ENCODE measurements around the gene FBLN2. TPM values are rescaled to one million over a fixed set of nuclear protein-coding genes. Genes with fewer than 3 reads are reported as not detected.

Gene FBLN2
- total and polyA plus RNA-seq, 2 of the 13 experiments (the other 11 are each of a cell fraction or from before 2014, with no cell fraction given) = not detected

DNA sequence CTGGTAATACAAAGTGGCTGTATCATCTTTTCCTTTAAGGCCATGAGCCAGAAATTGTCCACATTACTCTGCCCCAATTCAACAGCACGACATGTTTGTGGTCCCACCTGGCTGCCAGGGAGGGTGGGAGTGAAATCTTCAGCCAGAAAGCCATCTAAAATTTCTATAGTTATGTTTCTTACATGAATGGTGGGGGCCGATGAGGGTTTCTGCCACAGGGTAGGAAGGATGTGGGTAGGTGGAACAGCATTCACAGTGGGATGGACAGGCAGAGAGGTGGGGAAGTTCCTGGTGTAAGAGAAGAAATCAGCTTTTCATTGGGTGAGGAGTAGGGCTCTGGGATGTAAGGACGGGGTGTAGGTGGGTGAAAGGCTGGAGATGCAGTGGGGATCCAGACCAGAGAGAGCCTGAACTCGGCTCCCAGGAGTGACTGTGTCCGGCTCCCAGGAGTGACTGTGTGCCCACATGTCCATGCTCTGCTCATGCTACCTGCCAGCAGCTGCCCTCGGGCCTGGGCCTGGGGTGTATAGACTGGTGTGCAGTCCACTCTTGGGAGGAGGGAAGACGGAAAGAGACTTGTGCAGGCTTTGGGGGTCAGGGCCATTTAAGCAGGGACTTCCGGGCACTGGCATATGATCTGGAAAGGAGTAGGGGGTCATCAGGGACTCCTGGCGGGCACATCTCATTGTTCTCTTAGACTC, 3.8 kb upstream of the FBLN2 start:
- in situ Hi-C loops (cut with HindIII; ENCODE audit: extremely low pct_ligation_motif_present, low pct_unique_long_range_greater_than_20kb) = no loop called here
- no TSS peak for BruUV-seq (replicated peaks)
- Histone ChIP-seq H4K20me1 (ENCODE audit: insufficient read depth, low read length) (no peaks in the 10 kb centered on the region), H3K79me2 (ENCODE audit: insufficient read depth, low read length) (no peaks in the 10 kb centered on the region), H3K9me3 (ENCODE audit: low read length) (no peaks in the 10 kb centered on the region), H3K27me3 (ENCODE audit: control insufficient read depth in 1 of 2, insufficient read depth in 2 of 2, low read length in 2 of 2) (peaks cover 15 to 74% of the 10 kb centered on the region in 2 experiments), H3K36me3 (replicated peaks in 1 of 2; ENCODE audit: control insufficient read depth in 1 of 2, insufficient read depth in 2 of 2, low read length in 2 of 2) (no peaks in the 10 kb centered on the region), H2AFZ (ENCODE audit: low read length) (no peak overlapping the region), H3K4me1 (ENCODE audit: insufficient read depth, low read length) (no peaks in the 10 kb centered on the region), H3K27ac (ENCODE audit: extremely low read length, insufficient read depth, low read length) (no peak overlapping the region), H3K4me3 (replicated peaks in 1 of 3; ENCODE audit: insufficient read depth in 1 of 3, low read depth in 2 of 3, low read length in 3 of 3) (no peak overlapping the region), H3K9ac (ENCODE audit: insufficient read depth, low read depth, low read length) (no peak overlapping the region), H3K4me2 (ENCODE audit: low read depth, low read length) (no peak overlapping the region)
- intact Hi-C loops (cut with micrococcal nuclease; ENCODE audit: unreplicated experiment) = no loop called here
- DNase-seq (ENCODE audit: low spot score) = no peak
- CTCF ChIA-PET (ENCODE audit: low intra/inter-chr PET ratio, low total read pairs) = no interaction called here
- WGBS (ENCODE audit: low lambda C conversion rate) = 6% methylated on average over 9 of the region's 9 CpGs
- ATAC-seq = no peak
- no peak for FAIRE-seq
- POLR2A ChIA-PET = no interaction called here
- TF ChIP-seq ZSCAN29 (CRISPR knock-in tag; conservative IDR thresholded peaks at IDR 0.05) (no peak), ZMYM2 (CRISPR knock-in tag; IDR thresholded peaks at IDR 0.05) (no peak), SIN3B (IDR thresholded peaks at IDR 0.05; ENCODE audit: low read length) (no peak), ZNF607 (CRISPR knock-in tag; IDR thresholded peaks at IDR 0.05; ENCODE audit: borderline replicate concordance) (no peak), ZNF549 (CRISPR knock-in tag; IDR thresholded peaks at IDR 0.05) (no peak), FOXP1 (IDR thresholded peaks at IDR 0.05) (no peak), FOXP1 (CRISPR knock-in tag; IDR thresholded peaks at IDR 0.05) (no peak), ZNF20 (CRISPR knock-in tag; IDR thresholded peaks at IDR 0.05) (no peak), ZNF24 (IDR thresholded peaks at IDR 0.05) (no peak), TBX3 (IDR thresholded peaks at IDR 0.05; ENCODE audit: borderline replicate concordance) (no peak), ZNF337 (CRISPR knock-in tag; IDR thresholded peaks at IDR 0.05; ENCODE audit: borderline replicate concordance, low read depth) (no peak), PCBP2 (optimal IDR thresholded peaks at IDR 0.05; ENCODE audit: low read depth, low read length, poor library complexity, severe bottlenecking) (no peak), ZNF234 (CRISPR knock-in tag; conservative IDR thresholded peaks at IDR 0.05) (no peak), ZFP41 (CRISPR knock-in tag; IDR thresholded peaks at IDR 0.05; ENCODE audit: borderline replicate concordance) (no peak), ZNF615 (CRISPR knock-in tag; IDR thresholded peaks at IDR 0.05; ENCODE audit: borderline replicate concordance) (no peak), ZSCAN25 (CRISPR knock-in tag; IDR thresholded peaks at IDR 0.05) (no peak), ZNF282 (IDR thresholded peaks at IDR 0.05; ENCODE audit: partially characterized antibody) (no peak)
- TF ChIP-seq, protein P1, sequence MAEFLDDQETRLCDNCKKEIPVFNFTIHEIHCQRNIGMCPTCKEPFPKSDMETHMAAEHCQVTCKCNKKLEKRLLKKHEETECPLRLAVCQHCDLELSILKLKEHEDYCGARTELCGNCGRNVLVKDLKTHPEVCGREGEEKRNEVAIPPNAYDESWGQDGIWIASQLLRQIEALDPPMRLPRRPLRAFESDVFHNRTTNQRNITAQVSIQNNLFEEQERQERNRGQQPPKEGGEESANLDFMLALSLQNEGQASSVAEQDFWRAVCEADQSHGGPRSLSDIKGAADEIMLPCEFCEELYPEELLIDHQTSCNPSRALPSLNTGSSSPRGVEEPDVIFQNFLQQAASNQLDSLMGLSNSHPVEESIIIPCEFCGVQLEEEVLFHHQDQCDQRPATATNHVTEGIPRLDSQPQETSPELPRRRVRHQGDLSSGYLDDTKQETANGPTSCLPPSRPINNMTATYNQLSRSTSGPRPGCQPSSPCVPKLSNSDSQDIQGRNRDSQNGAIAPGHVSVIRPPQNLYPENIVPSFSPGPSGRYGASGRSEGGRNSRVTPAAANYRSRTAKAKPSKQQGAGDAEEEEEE (CRISPR knock-in tag; IDR thresholded peaks at IDR 0.05; ENCODE audit: borderline replicate concordance) = no peak
- TF ChIP-seq, protein P2, sequence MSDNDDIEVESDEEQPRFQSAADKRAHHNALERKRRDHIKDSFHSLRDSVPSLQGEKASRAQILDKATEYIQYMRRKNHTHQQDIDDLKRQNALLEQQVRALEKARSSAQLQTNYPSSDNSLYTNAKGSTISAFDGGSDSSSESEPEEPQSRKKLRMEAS (IDR thresholded peaks at IDR 0.05) = no peak
- TF ChIP-seq, protein P3, sequence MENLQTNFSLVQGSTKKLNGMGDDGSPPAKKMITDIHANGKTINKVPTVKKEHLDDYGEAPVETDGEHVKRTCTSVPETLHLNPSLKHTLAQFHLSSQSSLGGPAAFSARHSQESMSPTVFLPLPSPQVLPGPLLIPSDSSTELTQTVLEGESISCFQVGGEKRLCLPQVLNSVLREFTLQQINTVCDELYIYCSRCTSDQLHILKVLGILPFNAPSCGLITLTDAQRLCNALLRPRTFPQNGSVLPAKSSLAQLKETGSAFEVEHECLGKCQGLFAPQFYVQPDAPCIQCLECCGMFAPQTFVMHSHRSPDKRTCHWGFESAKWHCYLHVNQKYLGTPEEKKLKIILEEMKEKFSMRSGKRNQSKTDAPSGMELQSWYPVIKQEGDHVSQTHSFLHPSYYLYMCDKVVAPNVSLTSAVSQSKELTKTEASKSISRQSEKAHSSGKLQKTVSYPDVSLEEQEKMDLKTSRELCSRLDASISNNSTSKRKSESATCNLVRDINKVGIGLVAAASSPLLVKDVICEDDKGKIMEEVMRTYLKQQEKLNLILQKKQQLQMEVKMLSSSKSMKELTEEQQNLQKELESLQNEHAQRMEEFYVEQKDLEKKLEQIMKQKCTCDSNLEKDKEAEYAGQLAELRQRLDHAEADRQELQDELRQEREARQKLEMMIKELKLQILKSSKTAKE (CRISPR knock-in tag; IDR thresholded peaks at IDR 0.05; ENCODE audit: borderline replicate concordance) = no peak
- TF ChIP-seq, protein P4, sequence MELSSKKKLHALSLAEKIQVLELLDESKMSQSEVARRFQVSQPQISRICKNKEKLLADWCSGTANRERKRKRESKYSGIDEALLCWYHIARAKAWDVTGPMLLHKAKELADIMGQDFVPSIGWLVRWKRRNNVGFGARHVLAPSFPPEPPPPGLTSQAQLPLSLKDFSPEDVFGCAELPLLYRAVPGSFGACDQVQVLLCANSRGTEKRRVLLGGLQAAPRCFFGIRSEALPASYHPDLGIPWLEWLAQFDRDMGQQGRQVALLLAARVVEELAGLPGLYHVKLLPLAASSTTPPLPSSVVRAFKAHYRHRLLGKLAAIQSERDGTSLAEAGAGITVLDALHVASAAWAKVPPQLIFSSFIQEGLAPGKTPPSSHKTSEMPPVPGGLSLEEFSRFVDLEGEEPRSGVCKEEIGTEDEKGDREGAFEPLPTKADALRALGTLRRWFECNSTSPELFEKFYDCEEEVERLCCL (CRISPR knock-in tag; IDR thresholded peaks at IDR 0.05; ENCODE audit: borderline replicate concordance) = no peak

Measured in HepG2 (cell line).